HG03060 (cell line): Measurements from ENCODE around the gene CYTL1.

Source experiments
- ATAC-seq: cut with Tn5 transposase; IDR thresholded peaks from one replicate; pipeline ENCODE4 v1.9.1; 2021; ENCODE audit warnings: low read depth, moderate number of reproducible peaks; ENCODE audit not compliant: unreplicated experiment

CYTL1 gene

DNA sequence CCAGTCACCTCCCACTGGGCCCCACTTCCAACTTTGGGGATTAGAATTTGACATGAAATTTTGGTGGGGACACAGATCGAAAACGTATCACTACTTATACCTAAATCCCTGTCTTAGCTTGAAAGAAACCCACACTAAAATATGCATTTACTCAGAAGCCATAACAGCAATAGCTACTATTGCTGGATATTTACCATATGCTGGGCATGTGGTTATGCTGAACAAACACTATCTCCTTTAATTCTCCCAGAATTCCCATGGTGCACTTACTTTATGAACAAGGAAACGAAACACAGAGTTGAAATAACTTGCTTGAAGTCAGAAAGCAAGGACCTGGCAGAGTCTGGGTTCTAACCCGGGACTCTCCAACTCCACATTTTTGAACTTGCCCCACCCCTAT is 39.3 kb downstream of the CYTL1 start:
- ATAC-seq = no peak

DNA sequence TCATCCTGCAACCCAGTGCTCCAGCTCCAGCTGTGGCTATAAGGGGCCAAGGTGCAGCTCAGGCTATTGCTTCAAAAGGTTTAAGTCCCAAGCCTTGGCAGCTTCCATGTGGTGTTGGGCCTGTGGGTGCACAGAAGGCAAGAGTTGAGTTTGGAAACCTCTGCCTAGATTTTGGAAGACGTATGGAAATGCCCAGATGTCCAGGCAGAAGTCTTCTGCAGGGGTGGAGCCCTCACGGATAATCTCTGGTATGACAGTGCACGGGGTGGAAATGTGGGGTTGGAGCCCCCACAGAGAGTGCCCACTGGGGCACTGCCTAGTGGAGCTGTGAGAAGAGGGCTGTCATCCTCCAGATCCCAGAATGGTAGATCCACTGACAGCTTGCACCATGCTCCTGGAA is 44.5 kb downstream of the CYTL1 start:
- no peak for ATAC-seq

DNA sequence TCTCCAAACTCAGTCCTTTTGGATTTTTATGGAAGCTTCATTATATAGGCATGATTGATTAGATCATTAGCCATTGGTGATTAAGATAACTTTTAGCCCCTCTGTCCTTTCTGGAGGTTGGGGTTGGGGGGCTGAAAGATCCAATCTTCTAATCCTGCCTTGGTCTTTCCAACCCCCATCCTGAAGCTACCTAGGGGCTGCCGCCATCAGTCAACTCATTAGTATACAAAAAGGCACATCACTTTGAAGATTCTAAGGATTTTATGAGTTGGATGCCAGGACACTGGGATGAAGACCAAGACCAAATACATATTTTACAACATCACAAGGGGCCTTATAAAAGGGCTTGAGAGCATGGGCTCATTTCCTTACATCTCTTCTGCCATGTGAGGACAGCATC is 47.5 kb downstream of the CYTL1 start:
- ATAC-seq = no peak

DNA sequence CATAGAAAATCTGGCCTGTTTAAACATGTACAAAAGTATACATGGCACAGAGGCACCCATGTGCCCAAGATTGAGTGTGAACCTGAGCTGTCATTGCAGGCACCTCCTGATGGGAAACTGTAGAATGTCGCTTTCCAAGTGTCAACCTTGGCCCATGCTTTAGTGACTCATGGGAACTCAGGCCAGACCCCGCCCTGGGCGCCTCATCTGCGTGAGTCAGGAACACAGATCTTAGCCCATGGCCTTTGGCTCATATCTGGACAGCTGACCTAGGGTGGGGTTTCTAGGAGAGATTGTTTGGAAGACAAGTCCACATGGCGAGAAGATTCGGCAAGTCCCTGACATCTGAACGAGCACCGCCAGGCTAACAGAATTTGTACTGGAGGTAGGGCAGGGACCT is 50.0 kb downstream of the CYTL1 start:
- no peak for ATAC-seq

DNA sequence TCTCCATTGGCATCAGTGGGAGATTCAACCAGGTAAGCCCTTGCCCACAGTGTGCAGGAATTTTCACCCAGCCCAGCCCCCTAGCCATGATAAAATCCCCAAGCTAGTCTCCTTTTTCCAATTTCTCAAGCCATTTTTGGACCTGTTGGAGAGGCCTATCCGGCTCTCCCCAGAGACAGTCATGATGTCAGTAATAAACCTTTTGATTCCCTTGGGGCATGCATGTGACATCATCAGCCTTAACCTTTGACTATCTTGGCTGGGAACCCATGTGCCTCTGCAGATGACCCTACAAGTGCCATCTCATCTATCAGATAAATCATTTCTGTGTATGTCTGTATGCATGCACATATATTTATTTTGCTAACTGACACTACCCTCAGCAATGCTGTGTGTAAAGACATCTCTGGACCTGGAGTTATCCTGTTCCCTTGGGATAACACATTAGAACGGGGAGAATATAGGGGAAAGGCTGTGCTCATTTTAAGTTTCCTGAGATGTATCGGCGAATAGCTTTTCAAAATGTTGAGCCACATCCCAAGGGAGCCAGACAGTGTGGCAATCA is 51.0 kb downstream of the CYTL1 start:
- no peak for ATAC-seq
